Measurements from ENCODE around the gene LITAFD.

The LITAFD gene

DNA sequence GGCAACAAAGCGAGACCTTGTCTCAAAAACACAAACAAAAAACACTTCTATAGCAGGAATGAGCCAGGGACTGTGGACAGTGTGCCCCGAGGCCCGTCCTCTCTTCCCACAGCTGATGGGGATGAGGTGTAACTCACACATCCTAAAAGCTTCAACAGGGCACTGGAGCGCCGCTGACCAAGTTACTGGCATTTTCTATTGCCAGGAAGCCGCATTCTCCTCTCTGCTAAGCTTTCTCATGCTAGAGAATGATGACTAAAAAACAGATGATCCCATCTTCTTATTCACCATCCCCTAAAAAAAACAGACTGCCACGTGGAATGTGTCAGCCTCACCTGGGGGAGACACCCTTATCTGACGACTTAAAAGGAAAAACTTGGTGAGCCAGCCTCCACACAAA, 29.6 kb upstream of the LITAFD start:
- ATAC-seq (no peak), DNase-seq (no peak)
- Mint-ChIP-seq H3K4me3 (no peak overlapping the region), H3K27me3 (no peaks in the 10 kb centered on the region), H3K9me3 (no peaks in the 10 kb centered on the region), H3K4me1 (peaks cover 54% of the 10 kb centered on the region), H3K27ac (peak overlapping the region; percentile 30 to 66)

DNA sequence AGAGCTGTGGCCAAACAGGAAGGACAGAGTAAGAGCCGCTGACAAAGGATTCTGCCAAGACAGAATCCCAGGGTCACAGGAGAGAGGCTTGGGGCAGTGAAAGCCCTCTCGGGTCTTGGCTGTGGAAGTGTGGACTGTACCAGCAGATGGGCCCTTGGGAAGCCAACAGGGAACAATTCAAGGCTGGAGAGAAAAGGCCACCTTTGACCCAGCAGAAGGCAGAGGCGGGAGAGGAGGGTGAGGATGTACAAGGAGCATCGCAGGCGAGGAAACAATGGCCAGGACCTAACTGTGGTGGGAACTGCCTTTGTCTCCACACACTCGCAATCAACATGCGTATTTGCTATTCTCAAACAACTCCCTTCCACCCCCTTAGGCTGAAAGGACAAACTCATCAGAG, 29.0 kb upstream of the LITAFD start:
- Mint-ChIP-seq H3K9me3 (no peaks in the 10 kb centered on the region), H3K27me3 (no peaks in the 10 kb centered on the region), H3K4me3 (no peak overlapping the region), H3K4me1 (peaks cover 60% of the 10 kb centered on the region), H3K27ac (peak overlapping the region; percentile 30 to 66)
- no peak for ATAC-seq
- no peak for DNase-seq

DNA sequence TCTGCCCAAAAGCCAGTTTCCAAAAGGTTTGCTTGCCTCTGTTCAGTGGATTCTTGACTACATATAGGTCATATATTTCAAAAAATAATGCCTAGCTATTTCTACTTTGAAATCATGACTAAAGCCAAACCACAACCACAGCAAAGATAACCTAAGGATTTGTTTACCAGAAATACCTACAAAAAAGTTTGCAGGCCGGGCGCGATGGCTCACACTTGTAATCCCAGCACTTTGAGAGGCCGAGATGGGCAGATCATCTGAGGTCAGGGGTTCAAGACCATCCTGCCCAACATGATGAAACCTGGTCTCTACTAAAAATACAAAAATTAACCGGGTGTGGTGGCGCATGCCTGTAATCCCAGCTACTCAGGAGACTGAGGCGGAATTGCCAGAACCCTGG, 28.5 kb upstream of the LITAFD start:
- no peak for ATAC-seq
- Mint-ChIP-seq H3K4me1 (peaks cover 61% of the 10 kb centered on the region), H3K9me3 (no peaks in the 10 kb centered on the region), H3K27me3 (no peaks in the 10 kb centered on the region), H3K27ac (peak overlapping the region in 1 of 2 donors; percentile 59), H3K4me3 (no peak overlapping the region)
- DNase-seq, result no peak

DNA sequence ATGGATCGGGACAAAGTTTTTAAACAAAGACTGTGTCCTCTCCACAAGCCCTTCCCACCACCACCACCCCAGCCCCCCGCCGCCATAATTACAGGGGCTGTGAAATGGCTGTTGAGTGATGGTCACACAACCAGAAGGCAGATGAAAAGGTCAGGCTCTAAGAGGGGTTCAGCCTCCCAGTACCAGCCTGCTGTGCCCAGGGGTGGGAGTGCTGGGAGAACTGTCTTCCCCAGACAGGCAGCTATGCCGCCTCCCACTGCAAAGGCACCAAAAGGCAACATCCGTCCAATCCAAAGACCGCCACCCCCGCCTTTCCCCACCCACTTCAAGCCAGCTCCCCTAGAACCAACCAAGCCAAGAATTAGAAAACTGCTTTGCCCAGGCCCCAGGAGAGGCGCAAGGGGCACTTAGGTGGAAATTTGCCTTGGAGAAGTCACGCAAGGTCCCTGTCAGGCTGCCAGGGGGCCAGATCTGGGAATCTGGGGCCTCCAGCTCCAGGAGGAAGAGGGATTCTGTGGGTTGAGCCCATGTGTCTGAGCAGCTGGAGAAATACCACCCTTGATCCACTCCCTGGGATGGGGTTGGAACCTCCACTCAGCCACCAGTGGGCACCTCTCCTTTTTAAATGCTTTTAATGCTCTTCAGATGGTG, 27.7 kb upstream of the LITAFD start:
- Mint-ChIP-seq H3K4me1 (peaks cover 57% of the 10 kb centered on the region), H3K27me3 (no peaks in the 10 kb centered on the region), H3K27ac (peak overlapping the region in 1 of 2 donors; percentile 27), H3K4me3 (no peak overlapping the region), H3K9me3 (no peaks in the 10 kb centered on the region)
- DNase-seq, result no peak
- no peak for ATAC-seq

DNA sequence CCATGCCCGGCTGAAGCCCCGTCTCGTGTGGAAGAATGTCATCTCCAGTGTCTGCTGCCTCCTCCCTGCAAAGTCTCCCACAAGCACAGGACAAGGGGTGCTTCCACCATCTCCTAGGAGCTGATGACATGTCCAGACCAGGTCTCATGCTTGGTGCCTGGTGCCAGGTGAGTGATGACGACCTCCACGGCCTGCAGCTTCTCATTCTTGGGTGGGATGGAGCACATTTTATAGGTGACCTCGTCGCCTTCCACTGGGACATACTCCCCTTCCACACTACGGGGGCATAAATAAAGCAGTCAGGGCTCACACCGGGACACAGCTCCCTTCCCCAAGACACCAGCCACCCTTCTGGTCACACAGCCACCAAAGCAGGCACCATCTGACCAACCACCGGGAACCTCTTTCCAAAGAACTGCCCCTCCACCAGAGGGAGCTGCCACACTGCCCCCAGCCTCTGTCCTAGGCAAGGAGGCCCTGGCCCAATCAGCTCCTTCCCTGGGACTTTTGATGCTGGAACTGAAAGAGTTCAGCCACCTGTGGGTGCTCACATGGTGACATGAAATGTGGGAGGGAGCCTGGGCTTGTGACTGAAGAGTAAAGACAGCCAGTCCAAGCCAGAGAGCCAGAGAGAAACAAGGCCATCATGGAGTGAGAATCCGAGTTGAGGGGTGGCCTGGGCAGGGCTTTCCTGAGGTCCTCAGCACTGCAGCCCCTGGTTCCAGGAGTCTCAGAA, 26.9 kb upstream of the LITAFD start:
- Mint-ChIP-seq H3K27me3 (no peaks in the 10 kb centered on the region), H3K4me3 (no peak overlapping the region), H3K4me1 (peaks cover 55% of the 10 kb centered on the region), H3K27ac (peak overlapping the region in 1 of 2 donors; percentile 13), H3K9me3 (no peaks in the 10 kb centered on the region)
- DNase-seq, result no peak
- no peak for ATAC-seq

DNA sequence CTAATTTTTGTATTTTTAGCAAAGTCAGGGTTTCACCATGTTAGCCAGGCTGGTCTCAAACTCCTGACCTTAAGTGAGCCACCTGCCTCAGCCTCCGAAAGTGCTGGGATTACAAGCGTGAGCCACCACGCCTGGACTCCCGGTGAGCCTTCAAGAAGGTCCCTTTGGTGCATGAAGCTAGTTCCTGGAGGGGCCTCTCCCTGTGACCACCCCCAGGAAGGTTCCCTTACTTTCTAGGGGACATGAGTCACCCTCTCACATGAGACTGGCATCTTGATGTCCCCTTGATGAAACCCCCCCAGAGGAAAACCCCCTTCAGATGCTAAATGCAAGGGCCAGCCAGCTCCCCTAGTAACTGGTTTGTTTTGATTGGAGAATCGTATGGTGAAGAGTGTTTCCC, 26.2 kb upstream of the LITAFD start:
- H3K27ac Mint-ChIP-seq, result peak overlapping the region in 1 of 2 donors; percentile 52
- no peaks in the 10 kb centered on the region for H3K9me3 Mint-ChIP-seq
- ATAC-seq (peak; percentile 26), DNase-seq (no peak)
- H3K4me1 Mint-ChIP-seq, result peaks cover 47% of the 10 kb centered on the region
- H3K4me3 Mint-ChIP-seq, result no peak overlapping the region
- no peaks in the 10 kb centered on the region for H3K27me3 Mint-ChIP-seq

DNA sequence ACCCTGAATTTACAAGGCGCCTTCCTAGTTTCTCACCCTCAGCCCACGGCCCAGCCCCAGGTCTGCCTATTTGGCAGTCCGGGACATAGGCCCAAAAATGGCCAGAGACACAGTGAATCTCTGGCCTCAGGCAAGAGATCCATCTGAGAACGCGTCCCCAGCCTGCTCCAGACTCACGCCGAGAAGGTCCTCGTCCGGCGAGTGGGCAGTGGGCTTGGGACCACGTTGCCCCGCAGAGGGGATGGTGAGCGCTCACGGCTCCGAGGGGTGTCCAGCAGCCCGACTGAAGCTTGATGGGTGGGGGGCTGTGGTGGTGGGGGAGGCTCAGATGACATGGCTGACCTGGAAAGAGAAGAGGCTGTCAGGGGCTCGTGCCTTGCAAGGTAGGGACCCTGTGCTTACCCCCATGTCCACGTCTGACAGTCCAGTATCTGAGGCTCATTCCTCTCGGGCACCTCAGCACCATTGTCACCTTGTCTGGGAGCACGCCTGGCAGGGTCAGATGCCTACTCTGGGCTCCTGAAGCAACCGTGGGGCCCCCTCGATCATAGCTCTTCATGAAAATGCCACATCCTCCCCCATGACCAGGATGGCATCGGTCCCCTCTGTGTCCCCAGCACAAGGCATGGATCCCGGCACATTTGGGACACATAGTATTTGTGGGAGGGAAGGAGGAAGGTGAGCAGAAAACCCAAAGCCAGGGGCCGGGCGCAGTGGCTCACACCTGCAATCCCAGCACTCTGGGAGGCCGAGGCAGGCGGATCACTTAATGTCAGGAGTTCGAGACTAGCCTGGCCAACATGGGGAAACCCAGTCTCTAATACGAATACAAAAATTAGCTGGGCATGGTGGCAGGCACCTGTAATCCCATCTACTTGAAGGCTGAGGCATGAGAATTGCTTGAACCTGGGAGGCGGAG, 22.9 kb upstream of the LITAFD start:
- DNase-seq (no peak), ATAC-seq (no peak)
- Mint-ChIP-seq H3K9me3 (no peaks in the 10 kb centered on the region), H3K4me3 (no peak overlapping the region), H3K27ac (peak overlapping the region in 1 of 2 donors; percentile 94), H3K27me3 (no peaks in the 10 kb centered on the region), H3K4me1 (peaks cover 70% of the 10 kb centered on the region)

DNA sequence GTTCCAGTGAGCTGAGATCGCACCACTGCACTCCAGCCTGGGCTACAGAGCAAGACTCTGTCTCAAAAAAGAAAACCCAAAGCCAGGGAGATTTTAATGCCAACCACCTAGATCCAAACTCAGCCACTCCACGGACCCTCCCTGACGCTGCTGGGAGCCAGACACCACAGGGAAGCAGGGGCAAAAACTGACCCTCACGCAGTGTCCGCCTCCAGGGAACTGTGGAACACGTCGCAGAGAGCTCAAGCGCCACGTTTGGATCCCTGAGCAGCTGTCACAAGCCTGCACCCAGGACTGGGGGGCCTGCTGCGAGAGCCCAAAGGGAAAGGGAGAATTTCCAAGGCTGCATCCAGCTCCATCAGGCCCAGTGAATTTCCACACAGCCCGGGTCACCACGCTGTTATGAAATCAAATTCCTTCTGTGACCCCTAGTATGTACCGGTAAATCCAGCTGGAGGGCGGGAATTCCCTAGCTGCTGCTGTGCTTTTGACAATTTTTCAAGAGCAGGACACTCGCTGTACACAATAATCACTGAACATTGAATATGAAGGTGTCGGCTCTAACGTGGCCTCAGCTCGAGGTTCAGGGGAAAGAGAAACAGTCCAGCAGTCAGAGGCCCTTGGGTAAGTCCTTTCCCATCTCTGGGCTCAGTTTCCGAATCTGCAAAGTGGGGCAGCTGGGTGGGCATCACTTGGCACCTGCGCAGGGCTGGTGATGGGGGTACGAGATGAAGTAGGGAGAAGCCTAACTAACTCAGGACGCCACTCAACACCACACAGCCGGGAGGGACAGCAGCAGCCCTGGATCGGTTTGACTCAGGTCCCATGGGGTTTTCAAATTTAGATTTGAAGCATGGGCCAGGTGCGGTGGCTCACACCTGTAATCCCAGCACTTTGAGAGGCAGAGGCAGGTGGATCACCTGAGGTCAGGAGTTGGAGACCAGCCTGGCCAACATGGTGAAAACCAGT, 22.0 kb upstream of the LITAFD start:
- H3K4me1 Mint-ChIP-seq, result peaks cover 73% of the 10 kb centered on the region
- H3K27me3 Mint-ChIP-seq, result no peaks in the 10 kb centered on the region
- DNase-seq (no peak), ATAC-seq (no peak)
- H3K4me3 Mint-ChIP-seq, result no peak overlapping the region
- H3K27ac Mint-ChIP-seq, result peak overlapping the region in 1 of 2 donors; percentile 94
- no peaks in the 10 kb centered on the region for H3K9me3 Mint-ChIP-seq

DNA sequence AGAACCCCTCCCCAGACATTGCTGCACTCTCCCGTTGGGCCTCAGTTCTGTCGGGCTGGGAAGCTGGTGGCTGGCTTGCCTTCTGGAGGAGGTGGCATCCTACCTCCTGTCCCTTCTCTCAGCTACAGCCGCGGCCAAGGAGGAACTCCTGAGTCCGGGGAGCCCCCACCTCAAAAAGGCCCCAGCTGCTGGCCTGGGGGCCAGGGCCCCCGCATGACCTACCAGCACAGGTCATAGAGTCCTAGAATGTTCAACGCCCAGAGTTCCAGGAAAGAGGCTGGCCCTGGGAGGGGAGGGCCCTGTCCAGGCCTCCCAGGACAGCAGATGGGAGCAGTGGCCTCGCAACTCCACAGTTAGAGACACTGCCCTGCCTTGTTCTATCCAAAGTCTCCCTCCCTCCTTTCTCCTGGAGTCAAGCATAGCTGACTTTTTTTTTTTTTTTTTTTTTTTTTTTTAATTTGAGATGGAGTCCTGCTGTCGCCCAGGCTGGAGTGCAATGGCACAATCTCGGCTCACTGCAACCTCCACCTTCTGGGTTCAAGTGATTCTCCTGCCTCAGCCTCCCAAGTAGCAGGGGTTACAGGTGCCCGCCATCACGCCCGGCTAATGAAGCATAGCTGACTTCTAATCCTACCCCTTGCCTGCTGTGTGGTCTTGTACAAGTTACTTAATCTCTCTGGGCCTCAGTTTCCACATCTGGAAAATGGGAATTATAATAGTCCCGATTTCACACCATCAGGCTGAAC, 20.4 kb upstream of the LITAFD start:
- peak overlapping the region in 1 of 2 donors; percentile 94 for H3K27ac Mint-ChIP-seq
- no peak for ATAC-seq

DNA sequence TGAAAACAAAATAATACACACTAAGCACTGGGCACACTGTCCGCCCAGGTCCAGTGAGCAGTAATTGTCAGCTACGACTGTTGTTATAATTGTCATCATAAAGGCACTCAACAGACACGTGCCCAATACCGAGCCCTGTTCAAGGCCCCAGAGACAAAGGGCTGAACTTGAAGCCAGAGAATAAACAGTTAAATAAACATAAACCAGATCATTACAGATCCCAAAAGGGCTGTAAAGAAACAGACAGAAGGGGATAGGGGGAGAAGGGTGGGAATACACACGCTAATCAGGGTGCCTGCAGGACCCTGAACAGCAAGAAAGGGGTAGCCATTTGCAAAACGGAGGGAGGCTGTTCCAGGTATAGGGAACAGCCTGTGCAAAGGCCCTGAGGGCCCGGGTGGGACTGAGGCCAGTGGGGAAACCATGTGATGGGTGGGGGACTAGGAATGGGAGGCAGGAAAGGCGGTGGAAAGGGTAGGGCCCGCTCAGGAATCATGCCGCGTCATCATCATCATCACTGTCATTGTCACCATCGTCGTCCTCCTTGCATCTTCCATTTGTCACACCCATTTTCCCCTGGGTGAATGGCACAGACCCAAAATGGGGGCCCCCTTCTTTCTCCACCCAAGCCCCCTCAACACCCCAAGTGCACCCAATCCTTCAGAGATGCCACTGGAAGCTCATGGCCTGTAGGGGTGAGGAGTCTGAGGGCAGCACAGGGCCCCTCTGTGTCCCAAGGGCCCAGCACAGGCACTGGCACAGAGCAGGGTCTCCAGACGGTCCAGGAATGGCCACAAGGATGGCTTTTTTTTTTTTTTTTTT, 19.6 kb upstream of the LITAFD start:
- Mint-ChIP-seq H3K27me3 (no peaks in the 10 kb centered on the region), H3K9me3 (no peaks in the 10 kb centered on the region), H3K4me1 (peaks cover 74% of the 10 kb centered on the region), H3K4me3 (no peak overlapping the region), H3K27ac (peak overlapping the region in 1 of 2 donors; percentile 59)
- no peak for DNase-seq
- ATAC-seq, result no peak

More for the DNA sequence above, 20.4 kb upstream of the LITAFD start:
- Mint-ChIP-seq H3K4me1 (peaks cover 75% of the 10 kb centered on the region), H3K4me3 (no peak overlapping the region), H3K27me3 (no peaks in the 10 kb centered on the region), H3K9me3 (no peaks in the 10 kb centered on the region)
- DNase-seq, result no peak

DNA sequence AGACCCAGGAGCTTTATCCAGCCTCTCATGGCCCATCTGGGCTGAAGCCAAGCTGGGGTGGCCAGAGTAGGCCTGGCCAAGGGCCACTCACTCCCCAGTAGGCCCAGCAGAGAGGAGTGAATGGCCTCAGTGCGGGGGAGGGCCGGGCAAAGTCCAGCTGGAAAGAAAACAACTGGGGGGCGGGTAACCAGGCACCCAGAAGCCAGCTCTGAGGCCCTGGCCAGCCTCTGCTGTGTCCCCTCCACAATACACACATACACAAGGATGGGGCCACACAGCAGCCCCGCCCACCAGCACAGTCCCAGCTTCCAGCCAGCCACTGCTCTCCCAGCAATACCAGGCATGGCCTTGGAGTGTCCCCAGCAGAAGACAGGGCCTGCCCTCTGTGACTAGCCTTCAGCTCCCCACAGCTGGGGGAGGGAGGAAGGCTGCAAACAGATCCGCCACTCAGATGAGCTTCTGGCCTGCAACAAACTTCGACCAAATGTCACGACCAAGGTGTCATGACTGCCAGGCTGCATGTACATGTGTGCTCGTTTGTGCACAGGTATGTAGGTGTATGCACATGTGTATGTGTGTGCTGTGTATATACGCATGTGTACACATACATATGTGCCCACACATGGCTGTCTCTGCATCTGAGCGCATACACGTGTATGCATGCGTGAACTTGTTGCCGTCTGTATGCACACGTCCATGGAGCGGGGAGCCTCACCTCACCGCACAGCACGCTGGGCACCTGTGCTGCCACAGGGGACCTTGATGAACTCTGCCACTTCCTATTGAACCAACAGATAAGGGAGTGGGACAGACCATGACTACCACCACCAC, 18.3 kb upstream of the LITAFD start:
- DNase-seq (no peak), ATAC-seq (no peak)
- Mint-ChIP-seq H3K27me3 (no peaks in the 10 kb centered on the region), H3K9me3 (no peaks in the 10 kb centered on the region), H3K4me3 (no peak overlapping the region), H3K27ac (peak overlapping the region in 1 of 2 donors; percentile 27), H3K4me1 (peaks cover 69% of the 10 kb centered on the region)

DNA sequence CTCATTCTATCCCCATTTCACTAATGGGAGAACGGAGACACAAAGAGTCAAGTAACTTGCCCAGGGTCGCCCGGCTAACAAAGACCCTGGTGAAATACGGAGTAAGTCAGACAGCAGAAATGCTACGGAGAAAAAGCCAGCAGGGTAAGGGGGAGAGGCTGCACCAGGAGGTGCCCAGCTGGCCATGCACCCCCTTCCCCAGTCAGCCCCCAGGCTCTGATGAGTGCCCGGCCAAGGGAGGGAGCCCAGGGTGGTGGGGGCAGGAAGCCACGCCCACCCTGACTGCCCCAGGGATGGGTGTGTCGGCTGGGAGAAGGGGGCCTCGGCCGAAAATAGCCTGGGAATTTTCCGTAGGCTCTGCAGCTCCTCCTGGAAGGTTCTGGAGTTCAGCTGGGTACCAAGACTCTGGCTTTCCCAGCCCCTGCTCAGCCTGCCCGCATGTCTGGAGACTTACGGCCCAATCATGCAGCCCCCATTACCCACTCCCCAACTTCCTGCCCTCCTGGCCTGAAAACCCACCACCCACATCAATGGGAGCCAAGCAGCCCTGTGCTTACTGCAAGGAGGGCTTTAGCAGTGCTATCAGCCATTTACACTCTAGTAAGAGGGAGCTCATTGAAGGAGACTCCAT, 17.6 kb upstream of the LITAFD start:
- H3K27me3 Mint-ChIP-seq, result no peaks in the 10 kb centered on the region
- no peak for ATAC-seq
- H3K27ac Mint-ChIP-seq, result no peak overlapping the region
- H3K4me3 Mint-ChIP-seq, result peak overlapping the region in 1 of 2 donors; percentile 31
- no peak for DNase-seq
- H3K9me3 Mint-ChIP-seq, result no peaks in the 10 kb centered on the region
- H3K4me1 Mint-ChIP-seq, result peaks cover 75% of the 10 kb centered on the region
